Osteocyte (in vitro differentiated cells): ENCODE data around the gene SIT1. TPM values are rescaled to one million over a fixed set of nuclear protein-coding genes. Genes with fewer than 3 reads are reported as not detected.

Source experiments
- DNase-seq: peaks from one replicate; pipeline ENCODE4 v3.0.0; 2021; ENCODE audit warnings: mixed read lengths; ENCODE audit not compliant: unreplicated experiment; ENCODE audit errors: extremely low spot score
- H3K27ac Mint-ChIP-seq: one replicate; pipeline ENCODE4 v1.8.0; 2021; ENCODE audit warnings: mild to moderate bottlenecking, mixed read lengths; ENCODE audit not compliant: unreplicated experiment
- H3K27me3 Mint-ChIP-seq: one replicate; pipeline ENCODE4 v1.8.0; 2021; ENCODE audit warnings: mixed read lengths; ENCODE audit not compliant: unreplicated experiment
- H3K36me3 Mint-ChIP-seq: one replicate; pipeline ENCODE4 v1.8.0; 2021; ENCODE audit warnings: mixed read lengths; ENCODE audit not compliant: unreplicated experiment
- H3K4me1 Mint-ChIP-seq: one replicate; pipeline ENCODE4 v1.8.0; 2021; ENCODE audit warnings: mixed read lengths; ENCODE audit not compliant: unreplicated experiment
- H3K4me3 Mint-ChIP-seq: one replicate; pipeline ENCODE4 v1.8.0; 2021; ENCODE audit warnings: mild to moderate bottlenecking, moderate library complexity, mixed read lengths; ENCODE audit not compliant: unreplicated experiment
- H3K9me3 Mint-ChIP-seq: one replicate; pipeline ENCODE4 v1.8.0; 2021; ENCODE audit warnings: mixed read lengths; ENCODE audit not compliant: unreplicated experiment
- CTCF ChIP-seq: fragments of 200-600 bp; sonication (generic); IDR thresholded peaks from 2 replicates; pipeline ENCODE4 v1.5.0; 2021; ENCODE audit warnings: antibody characterized with exemption, mild to moderate bottlenecking, moderate library complexity
- total RNA-seq: library from RNA; stranded (reverse); gene quantifications from 2 replicates; pipeline ENCODE4 v1.2.1, GENCODE V29; 2021

SIT1 gene
- total RNA-seq, 1 donor from 2014 or later: not detected

DNA sequence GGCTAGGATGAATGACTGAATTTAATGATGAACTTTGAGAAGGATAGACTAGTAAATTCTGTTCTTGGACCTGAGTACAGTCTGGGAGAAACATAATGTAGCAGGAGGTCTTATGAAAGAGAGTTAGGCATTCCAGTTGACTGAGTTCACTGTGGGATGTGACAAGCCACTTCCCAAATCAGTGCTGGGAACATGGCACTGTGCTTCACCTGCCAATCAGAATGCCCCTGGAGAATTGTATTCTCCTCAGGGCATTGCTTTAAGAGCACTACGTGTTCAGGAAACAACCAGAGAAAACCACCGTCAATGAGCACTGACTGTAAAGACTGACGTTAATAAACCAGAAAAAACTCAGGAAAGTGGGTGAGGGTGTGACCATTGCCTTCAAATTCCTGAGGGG lies 8.6 kb upstream of the SIT1 start:
- peaks cover 9% of the 10 kb centered on the region for H3K36me3 Mint-ChIP-seq
- H3K4me1 Mint-ChIP-seq: peaks cover 55% of the 10 kb centered on the region
- DNase-seq: no peak
- H3K27me3 Mint-ChIP-seq: no peaks in the 10 kb centered on the region
- no peaks in the 10 kb centered on the region for H3K9me3 Mint-ChIP-seq
- H3K4me3 Mint-ChIP-seq: peak overlapping the region; percentile 84
- no peak for TF ChIP-seq CTCF
- H3K27ac Mint-ChIP-seq: peak overlapping the region; percentile 95

GRCh38 chr9:35658968-35659220 lies 8.2 kb upstream of the SIT1 start:
- no peak for DNase-seq
- Mint-ChIP-seq H3K9me3 (no peaks in the 10 kb centered on the region), H3K4me3 (peak overlapping the region; percentile 84), H3K4me1 (peaks cover 52% of the 10 kb centered on the region), H3K27ac (peak overlapping the region; percentile 95), H3K36me3 (peaks cover 9% of the 10 kb centered on the region), H3K27me3 (no peaks in the 10 kb centered on the region)
- TF ChIP-seq CTCF: no peak

DNA sequence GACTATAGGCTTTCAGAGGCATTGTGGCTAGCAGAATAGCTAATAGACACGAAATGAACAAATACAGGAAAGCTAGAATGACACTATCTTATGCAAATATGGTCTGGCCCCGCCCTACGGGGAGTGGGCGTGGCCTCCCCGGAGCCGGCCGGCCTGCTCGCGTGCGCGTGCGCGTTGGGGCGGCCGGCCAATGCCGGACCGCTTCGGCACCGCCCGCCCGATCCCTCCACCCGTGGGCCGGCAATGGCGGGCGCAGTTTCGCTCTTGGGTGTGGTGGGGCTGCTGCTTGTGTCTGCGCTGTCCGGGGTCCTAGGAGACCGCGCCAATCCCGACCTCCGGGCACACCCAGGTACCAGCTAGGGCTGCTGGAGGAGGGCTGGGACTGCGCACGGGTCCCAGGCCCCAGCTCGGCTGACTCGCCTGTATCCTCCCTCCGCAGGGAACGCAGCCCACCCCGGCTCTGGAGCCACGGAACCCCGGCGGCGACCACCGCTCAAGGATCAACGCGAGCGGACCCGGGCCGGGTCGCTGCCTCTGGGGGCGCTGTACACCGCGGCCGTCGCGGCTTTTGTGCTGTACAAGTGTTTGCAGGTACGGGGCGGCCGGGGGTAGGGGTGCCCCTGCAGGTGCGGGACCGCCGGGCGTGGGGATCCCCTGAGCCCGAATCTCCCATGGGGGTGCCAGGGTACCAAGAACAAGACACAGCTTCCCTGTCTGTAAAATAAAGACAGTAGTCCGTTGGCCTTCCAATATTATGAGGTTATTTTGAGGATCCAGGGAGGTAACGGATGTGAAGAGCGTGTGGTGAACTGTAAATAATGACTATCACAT lies 7.6 kb upstream of the SIT1 start, which contains the start of gene CCDC107:
TSS of gene CCDC107 (plus strand) at position 156 of the 831 bp plus-strand sequence. CDS start at position 244, 88 bp downstream.
- peak; percentile 79 for TF ChIP-seq CTCF
- no peaks in the 10 kb centered on the region for H3K27me3 Mint-ChIP-seq
- H3K27ac Mint-ChIP-seq: peak within 1 kb of the TSS; percentile 95
- H3K9me3 Mint-ChIP-seq: no peaks in the 10 kb centered on the region
- peak within 1 kb of the TSS; percentile 84 for H3K4me3 Mint-ChIP-seq
- peaks cover 49% of the 10 kb centered on the region for H3K4me1 Mint-ChIP-seq
- H3K36me3 Mint-ChIP-seq: peaks cover 9% of the 10 kb centered on the region
- DNase-seq: peak; percentile 97

- Mint-ChIP-seq H3K4me1 (peaks cover 45% of the 10 kb centered on the region), H3K4me3 (peak within 1 kb of the TSS; percentile 84), H3K27me3 (no peaks in the 10 kb centered on the region), H3K36me3 (peaks cover 9% of the 10 kb centered on the region), H3K9me3 (no peaks in the 10 kb centered on the region), H3K27ac (peak within 1 kb of the TSS; percentile 95)
- peak; percentile 99 for DNase-seq
- no peak for TF ChIP-seq CTCF
Observed at GRCh38 chr9:35657546-35658136, 6.9 kb upstream of the SIT1 start, which contains the start of gene RMRP. Gene RMRP, minus strand, starts transcription at chr9:35658019.

DNA sequence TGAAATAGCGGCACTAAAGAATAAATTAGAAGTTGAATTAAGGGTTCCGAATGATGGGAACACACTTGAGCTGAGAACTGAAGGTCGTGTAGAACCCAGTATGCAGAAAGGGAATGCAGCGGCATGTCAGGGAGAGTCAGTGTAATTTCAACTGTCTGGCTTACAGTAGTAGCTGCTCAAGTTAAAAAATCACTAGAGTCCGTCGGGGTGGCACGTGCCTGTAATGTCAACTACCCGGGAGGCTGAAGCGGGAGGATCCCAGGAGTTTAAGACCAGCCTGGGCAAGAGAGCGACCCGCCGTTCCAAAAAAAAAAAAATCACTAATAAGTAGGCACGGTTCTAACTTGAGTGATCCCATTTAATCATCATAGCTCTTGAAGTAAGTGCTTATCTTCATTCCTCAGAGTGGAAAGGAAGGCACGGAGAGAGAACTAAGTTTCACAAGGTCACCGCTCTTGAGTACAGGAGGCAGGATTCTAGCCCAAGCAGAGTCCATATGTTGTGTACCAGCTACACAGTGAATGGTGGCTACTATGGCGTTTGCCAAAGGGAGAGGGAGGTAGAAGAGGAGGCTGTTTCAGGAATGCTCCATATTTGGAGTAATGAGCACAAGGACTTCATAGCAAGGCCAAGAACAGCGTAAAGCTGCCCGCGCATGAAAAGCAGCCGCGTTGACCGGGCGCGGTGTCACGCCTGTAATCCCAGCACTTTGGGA lies 6.3 kb upstream of the SIT1 start:
- Mint-ChIP-seq H3K27ac (peak overlapping the region; percentile 95), H3K36me3 (peaks cover 9% of the 10 kb centered on the region), H3K4me3 (peak overlapping the region; percentile 71), H3K27me3 (no peaks in the 10 kb centered on the region), H3K9me3 (no peaks in the 10 kb centered on the region), H3K4me1 (peaks cover 41% of the 10 kb centered on the region)
- no peak for TF ChIP-seq CTCF
- DNase-seq: no peak
